ENCODE results near the gene TMEM143. TPM values are rescaled to one million over a fixed set of nuclear protein-coding genes. Genes with fewer than 3 reads are reported as not detected.

TMEM143 gene
- total RNA-seq, 1 experiment from 2014 or later, result 6.6 TPM

GRCh38 chr19:48308631-48309586, 54.8 kb downstream of the TMEM143 start:
- Histone ChIP-seq H3K27me3 (ENCODE audit: control insufficient read depth, insufficient read depth, low read length) (no peaks in the 10 kb centered on the region), H3K4me1 (ENCODE audit: control insufficient read depth, insufficient read depth, low read length) (no peaks in the 10 kb centered on the region), H3K36me3 (ENCODE audit: control insufficient read depth, insufficient read depth, low read length) (no peaks in the 10 kb centered on the region), H3K27ac (ENCODE audit: low read length) (no peak overlapping the region), H3K4me3 (ENCODE audit: low read depth in 2 of 2, low read length in 2 of 2) (no peak overlapping the region), H3K9me3 (ENCODE audit: control insufficient read depth, insufficient read depth, low read depth, low read length) (no peaks in the 10 kb centered on the region)
- no TSS peak for BruUV-seq (replicated peaks)
- ChIA-PET POLR2A (interaction anchor here (0.5 kb wide), 1 partner anchor 87 kb away, joined by 6 read pairs; no protein-coding TSS in a partner anchor), CTCF (no interaction called here)
- TF ChIP-seq SIN3A (IDR thresholded peaks at IDR 0.05; ENCODE audit: borderline replicate concordance, insufficient read depth, low read depth, low read length) (no peak), TCF7L2 (IDR thresholded peaks at IDR 0.05; ENCODE audit: low read depth, low read length) (no peak), POLR2AphosphoS5 (IDR thresholded peaks at IDR 0.05; ENCODE audit: low read depth, low read length) (no peak)
- TF ChIP-seq, protein P1, sequence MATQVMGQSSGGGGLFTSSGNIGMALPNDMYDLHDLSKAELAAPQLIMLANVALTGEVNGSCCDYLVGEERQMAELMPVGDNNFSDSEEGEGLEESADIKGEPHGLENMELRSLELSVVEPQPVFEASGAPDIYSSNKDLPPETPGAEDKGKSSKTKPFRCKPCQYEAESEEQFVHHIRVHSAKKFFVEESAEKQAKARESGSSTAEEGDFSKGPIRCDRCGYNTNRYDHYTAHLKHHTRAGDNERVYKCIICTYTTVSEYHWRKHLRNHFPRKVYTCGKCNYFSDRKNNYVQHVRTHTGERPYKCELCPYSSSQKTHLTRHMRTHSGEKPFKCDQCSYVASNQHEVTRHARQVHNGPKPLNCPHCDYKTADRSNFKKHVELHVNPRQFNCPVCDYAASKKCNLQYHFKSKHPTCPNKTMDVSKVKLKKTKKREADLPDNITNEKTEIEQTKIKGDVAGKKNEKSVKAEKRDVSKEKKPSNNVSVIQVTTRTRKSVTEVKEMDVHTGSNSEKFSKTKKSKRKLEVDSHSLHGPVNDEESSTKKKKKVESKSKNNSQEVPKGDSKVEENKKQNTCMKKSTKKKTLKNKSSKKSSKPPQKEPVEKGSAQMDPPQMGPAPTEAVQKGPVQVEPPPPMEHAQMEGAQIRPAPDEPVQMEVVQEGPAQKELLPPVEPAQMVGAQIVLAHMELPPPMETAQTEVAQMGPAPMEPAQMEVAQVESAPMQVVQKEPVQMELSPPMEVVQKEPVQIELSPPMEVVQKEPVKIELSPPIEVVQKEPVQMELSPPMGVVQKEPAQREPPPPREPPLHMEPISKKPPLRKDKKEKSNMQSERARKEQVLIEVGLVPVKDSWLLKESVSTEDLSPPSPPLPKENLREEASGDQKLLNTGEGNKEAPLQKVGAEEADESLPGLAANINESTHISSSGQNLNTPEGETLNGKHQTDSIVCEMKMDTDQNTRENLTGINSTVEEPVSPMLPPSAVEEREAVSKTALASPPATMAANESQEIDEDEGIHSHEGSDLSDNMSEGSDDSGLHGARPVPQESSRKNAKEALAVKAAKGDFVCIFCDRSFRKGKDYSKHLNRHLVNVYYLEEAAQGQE (IDR thresholded peaks at IDR 0.05; ENCODE audit: insufficient read depth in 1 of 2, low read depth in 2 of 2, low read length in 1 of 2), result no peak
- TF ChIP-seq, protein P2, sequence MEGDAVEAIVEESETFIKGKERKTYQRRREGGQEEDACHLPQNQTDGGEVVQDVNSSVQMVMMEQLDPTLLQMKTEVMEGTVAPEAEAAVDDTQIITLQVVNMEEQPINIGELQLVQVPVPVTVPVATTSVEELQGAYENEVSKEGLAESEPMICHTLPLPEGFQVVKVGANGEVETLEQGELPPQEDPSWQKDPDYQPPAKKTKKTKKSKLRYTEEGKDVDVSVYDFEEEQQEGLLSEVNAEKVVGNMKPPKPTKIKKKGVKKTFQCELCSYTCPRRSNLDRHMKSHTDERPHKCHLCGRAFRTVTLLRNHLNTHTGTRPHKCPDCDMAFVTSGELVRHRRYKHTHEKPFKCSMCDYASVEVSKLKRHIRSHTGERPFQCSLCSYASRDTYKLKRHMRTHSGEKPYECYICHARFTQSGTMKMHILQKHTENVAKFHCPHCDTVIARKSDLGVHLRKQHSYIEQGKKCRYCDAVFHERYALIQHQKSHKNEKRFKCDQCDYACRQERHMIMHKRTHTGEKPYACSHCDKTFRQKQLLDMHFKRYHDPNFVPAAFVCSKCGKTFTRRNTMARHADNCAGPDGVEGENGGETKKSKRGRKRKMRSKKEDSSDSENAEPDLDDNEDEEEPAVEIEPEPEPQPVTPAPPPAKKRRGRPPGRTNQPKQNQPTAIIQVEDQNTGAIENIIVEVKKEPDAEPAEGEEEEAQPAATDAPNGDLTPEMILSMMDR (IDR thresholded peaks at IDR 0.05), result no peak; the same call in 1 of the 2 replicates
- in situ Hi-C loops (cut with HindIII; ENCODE audit: low pct_unique_long_range_greater_than_20kb, low sequenced_read_pairs) (no loop called here), intact Hi-C loops (cut with micrococcal nuclease; ENCODE audit: unreplicated experiment) (no loop called here)
- no peak for DNase-seq (ENCODE audit: low read depth, low spot score)
- ATAC-seq, result peak; percentile 72

DNA sequence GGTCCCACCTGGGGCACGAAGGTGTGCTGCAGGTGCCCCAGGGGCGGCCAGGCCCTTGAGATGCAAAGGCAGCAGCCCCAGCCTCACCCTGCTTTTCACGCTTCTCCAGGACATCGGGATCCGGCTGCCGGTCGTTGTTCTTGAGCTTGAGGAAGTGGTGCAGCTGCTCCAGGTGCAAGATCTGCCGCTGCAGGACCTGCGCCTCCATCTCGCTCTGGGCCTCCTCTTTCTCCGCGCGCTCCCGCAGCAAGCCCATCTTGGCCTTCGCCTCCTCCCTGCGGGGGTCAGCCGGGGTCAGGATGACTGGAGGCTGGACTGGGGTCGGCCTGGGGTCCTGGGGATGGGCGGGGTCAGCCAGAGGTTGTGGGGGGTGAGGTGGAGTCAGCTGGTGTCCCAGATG, 59.9 kb downstream of the TMEM143 start:
- CTCF ChIA-PET, result no interaction called here
- no TSS peak for BruUV-seq (replicated peaks)

More for the DNA sequence above, 59.9 kb downstream of the TMEM143 start:
- DNase-seq (ENCODE audit: low read depth, low spot score) (no peak), ATAC-seq (no peak)
- H3K27ac ChIP-seq (ENCODE audit: low read length), result no peak overlapping the region
- no peaks in the 10 kb centered on the region for H3K36me3 ChIP-seq (ENCODE audit: control insufficient read depth, insufficient read depth, low read length)
- intact Hi-C loops (cut with micrococcal nuclease; ENCODE audit: unreplicated experiment) (no loop called here), in situ Hi-C loops (cut with HindIII; ENCODE audit: low pct_unique_long_range_greater_than_20kb, low sequenced_read_pairs) (no loop called here)
- H3K4me3 ChIP-seq (ENCODE audit: low read depth in 2 of 2, low read length in 2 of 2), result no peak overlapping the region
- POLR2A ChIA-PET, result no interaction called here
- TF ChIP-seq TCF7L2 (IDR thresholded peaks at IDR 0.05; ENCODE audit: low read depth, low read length), result no peak
- TF ChIP-seq, protein P1 (IDR thresholded peaks at IDR 0.05; ENCODE audit: insufficient read depth in 1 of 2, low read depth in 2 of 2, low read length in 1 of 2), result no peak
- TF ChIP-seq SIN3A (IDR thresholded peaks at IDR 0.05; ENCODE audit: borderline replicate concordance, insufficient read depth, low read depth, low read length), result no peak
- no peak for TF ChIP-seq POLR2AphosphoS5 (IDR thresholded peaks at IDR 0.05; ENCODE audit: low read depth, low read length)
- TF ChIP-seq, protein P2 (IDR thresholded peaks at IDR 0.05), result no peak
- H3K9me3 ChIP-seq (ENCODE audit: control insufficient read depth, insufficient read depth, low read depth, low read length), result no peaks in the 10 kb centered on the region
- H3K27me3 ChIP-seq (ENCODE audit: control insufficient read depth, insufficient read depth, low read length), result no peaks in the 10 kb centered on the region
- no peaks in the 10 kb centered on the region for H3K4me1 ChIP-seq (ENCODE audit: control insufficient read depth, insufficient read depth, low read length)
